ENCODE results near the gene CYFIP2. TPM values are rescaled to one million over a fixed set of nuclear protein-coding genes. Genes with fewer than 3 reads are reported as not detected.

The CYFIP2 gene
- total RNA-seq, 1 donor from 2014 or later, result 471 TPM

GRCh38 chr5:157323107-157323706, 57.3 kb downstream of the CYFIP2 start:
- Mint-ChIP-seq H3K4me3 (no peak overlapping the region), H3K27ac (no peak overlapping the region), H3K4me1 (peaks cover 3% of the 10 kb centered on the region), H3K36me3 (ENCODE audit: low read depth) (peaks cover 96% of the 10 kb centered on the region), H3K27me3 (no peaks in the 10 kb centered on the region), H3K9me3 (no peaks in the 10 kb centered on the region)
- DNase-seq (no peak), ATAC-seq (ENCODE audit: low read depth) (no peak)
- ChIA-PET CTCF (interaction anchor here (1.3 to 6.6 kb wide), 2 partner anchors 71 to 396 kb away, joined by 3 to 52 read pairs; no protein-coding TSS in a partner anchor), POLR2A (no interaction called here)
- intact Hi-C loops (cut with micrococcal nuclease), result no loop called here
- TF ChIP-seq CTCF (IDR thresholded peaks at IDR 0.05), result no peak

GRCh38 chr5:157324237-157324636, 58.3 kb downstream of the CYFIP2 start:
- Mint-ChIP-seq H3K9me3 (no peaks in the 10 kb centered on the region), H3K4me1 (peaks cover 6% of the 10 kb centered on the region), H3K4me3 (no peak overlapping the region), H3K36me3 (ENCODE audit: low read depth) (peaks cover 96% of the 10 kb centered on the region), H3K27me3 (no peaks in the 10 kb centered on the region), H3K27ac (no peak overlapping the region)
- ATAC-seq (ENCODE audit: low read depth) (no peak), DNase-seq (no peak)
- ChIA-PET CTCF (interaction anchor here (0.9 to 6.6 kb wide), 4 partner anchors 11 to 395 kb away, joined by 3 to 52 read pairs (median 3); no protein-coding TSS in a partner anchor), POLR2A (interaction anchor here (0.7 kb wide), 1 partner anchor 8 kb away, joined by 6 read pairs; no protein-coding TSS in a partner anchor)
- intact Hi-C loops (cut with micrococcal nuclease), result no loop called here
- no peak for TF ChIP-seq CTCF (IDR thresholded peaks at IDR 0.05)

GRCh38 chr5:157326440-157327005, 60.6 kb downstream of the CYFIP2 start:
- H3K9me3 Mint-ChIP-seq, result no peaks in the 10 kb centered on the region
- peaks cover 97% of the 10 kb centered on the region for H3K36me3 Mint-ChIP-seq (ENCODE audit: low read depth)
- intact Hi-C loops (cut with micrococcal nuclease), result loop anchor here (5.0 kb wide), 1 partner anchor 151 kb away; no protein-coding TSS in a partner anchor
- peak overlapping the region; percentile 24 for H3K27ac Mint-ChIP-seq
- ChIA-PET POLR2A (no interaction called here), CTCF (interaction anchor here (1.2 to 6.6 kb wide), 5 partner anchors 19 to 417 kb away, joined by 3 to 52 read pairs (median 3); partner anchors contain the start of gene LSM11)
- no peak overlapping the region for H3K4me3 Mint-ChIP-seq
- ATAC-seq (ENCODE audit: low read depth) (no peak), DNase-seq (no peak)
- TF ChIP-seq CTCF (IDR thresholded peaks at IDR 0.05), result no peak
- H3K4me1 Mint-ChIP-seq, result peaks cover 6% of the 10 kb centered on the region
- no peaks in the 10 kb centered on the region for H3K27me3 Mint-ChIP-seq

- CTCF ChIA-PET, result interaction anchor here (0.9 to 6.6 kb wide), 19 partner anchors 7 to 421 kb away, joined by 3 to 52 read pairs (median 5); partner anchors contain the start of gene LSM11
- peaks cover 97% of the 10 kb centered on the region for H3K36me3 Mint-ChIP-seq (ENCODE audit: low read depth)
- no peak overlapping the region for H3K4me3 Mint-ChIP-seq
- DNase-seq, result no peak
- peaks cover 6% of the 10 kb centered on the region for H3K4me1 Mint-ChIP-seq
- no peak overlapping the region for H3K27ac Mint-ChIP-seq
- H3K9me3 Mint-ChIP-seq, result no peaks in the 10 kb centered on the region
- intact Hi-C loops (cut with micrococcal nuclease), result loop anchor here (1.0 to 5.0 kb wide), 5 partner anchors 74 to 416 kb away; partner anchors contain the start of gene LSM11
- TF ChIP-seq CTCF (IDR thresholded peaks at IDR 0.05), result no peak
- POLR2A ChIA-PET, result interaction anchor here (0.6 to 1.3 kb wide), 3 partner anchors 9 to 154 kb away, joined by 3 to 5 read pairs (median 3); no protein-coding TSS in a partner anchor
- H3K27me3 Mint-ChIP-seq, result no peaks in the 10 kb centered on the region
- no peak for ATAC-seq (ENCODE audit: low read depth)
These were observed 61.8 kb downstream of the CYFIP2 start for GRCh38 chr5:157327771-157328170.
